ENCODE data around the gene RABGAP1L.

The RABGAP1L gene

GRCh38 chr1:174266991-174267612, 107.8 kb downstream of the RABGAP1L start:
- no peaks in the 10 kb centered on the region; the same call in 1 of the 2 replicates for H3F3A ChIP-seq (ENCODE audit: low read depth)
- H2AFZ ChIP-seq (ENCODE audit: low read length), result no peak overlapping the region
- no peak overlapping the region for H3K4me3 ChIP-seq (ENCODE audit: low read length, poor library complexity, severe bottlenecking)
- no peak overlapping the region for H3K9ac ChIP-seq (ENCODE audit: low read depth, low read length, poor library complexity, severe bottlenecking)
- no peaks in the 10 kb centered on the region for H3K36me3 ChIP-seq (ENCODE audit: insufficient read depth, low read length)
- H3K79me2 ChIP-seq (ENCODE audit: insufficient read depth, low read length), result no peaks in the 10 kb centered on the region
- H3K4me1 ChIP-seq (ENCODE audit: insufficient read depth, low read length, poor library complexity, severe bottlenecking), result no peaks in the 10 kb centered on the region
- H4K20me1 ChIP-seq (ENCODE audit: insufficient read depth, low read length, poor library complexity, severe bottlenecking), result no peaks in the 10 kb centered on the region
- H3K4me2 ChIP-seq (ENCODE audit: low read depth, low read length, poor library complexity, severe bottlenecking), result no peak overlapping the region
- TF ChIP-seq EZH2phosphoT487 (IDR thresholded peaks at IDR 0.05; ENCODE audit: borderline replicate concordance) (no peak), CTCF (conservative IDR thresholded peaks at IDR 0.05; ENCODE audit: low read length) (no peak)
- no peaks in the 10 kb centered on the region for H3K9me2 ChIP-seq (replicated peaks; ENCODE audit: low read depth, low read length)
- H3K9me3 ChIP-seq (ENCODE audit: insufficient read depth, low read depth, low read length), result no peaks in the 10 kb centered on the region
- no peaks in the 10 kb centered on the region for H3K27me3 ChIP-seq (ENCODE audit: insufficient read depth, low read length, poor library complexity, severe bottlenecking)

GRCh38 chr1:174269989-174270651, 110.8 kb downstream of the RABGAP1L start:
- Histone ChIP-seq H4K20me1 (ENCODE audit: insufficient read depth, low read length, poor library complexity, severe bottlenecking) (no peaks in the 10 kb centered on the region), H3K9me2 (replicated peaks; ENCODE audit: low read depth, low read length) (no peaks in the 10 kb centered on the region), H3K4me1 (ENCODE audit: insufficient read depth, low read length, poor library complexity, severe bottlenecking) (no peaks in the 10 kb centered on the region), H2AFZ (ENCODE audit: low read length) (no peak overlapping the region), H3K4me2 (ENCODE audit: low read depth, low read length, poor library complexity, severe bottlenecking) (no peak overlapping the region), H3F3A (ENCODE audit: low read depth) (no peaks in the 10 kb centered on the region), H3K9ac (ENCODE audit: low read depth, low read length, poor library complexity, severe bottlenecking) (no peak overlapping the region), H3K4me3 (ENCODE audit: low read length, poor library complexity, severe bottlenecking) (no peak overlapping the region), H3K79me2 (ENCODE audit: insufficient read depth, low read length) (no peaks in the 10 kb centered on the region), H3K9me3 (ENCODE audit: insufficient read depth, low read depth, low read length) (no peaks in the 10 kb centered on the region), H3K36me3 (ENCODE audit: insufficient read depth, low read length) (no peaks in the 10 kb centered on the region), H3K27me3 (ENCODE audit: insufficient read depth, low read length, poor library complexity, severe bottlenecking) (no peaks in the 10 kb centered on the region)
- no peak for TF ChIP-seq CTCF (conservative IDR thresholded peaks at IDR 0.05; ENCODE audit: low read length)
- no peak for TF ChIP-seq EZH2phosphoT487 (IDR thresholded peaks at IDR 0.05; ENCODE audit: borderline replicate concordance)

- Histone ChIP-seq H3K4me3 (ENCODE audit: low read length, poor library complexity, severe bottlenecking) (no peak overlapping the region), H3K4me2 (ENCODE audit: low read depth, low read length, poor library complexity, severe bottlenecking) (no peak overlapping the region), H4K20me1 (ENCODE audit: insufficient read depth, low read length, poor library complexity, severe bottlenecking) (no peaks in the 10 kb centered on the region), H3K4me1 (ENCODE audit: insufficient read depth, low read length, poor library complexity, severe bottlenecking) (no peaks in the 10 kb centered on the region), H3K36me3 (ENCODE audit: insufficient read depth, low read length) (peaks cover 5% of the 10 kb centered on the region; the same call in 1 of the 2 replicates), H3K9me2 (replicated peaks; ENCODE audit: low read depth, low read length) (no peaks in the 10 kb centered on the region), H3K9me3 (ENCODE audit: insufficient read depth, low read depth, low read length) (no peaks in the 10 kb centered on the region), H3K27me3 (ENCODE audit: insufficient read depth, low read length, poor library complexity, severe bottlenecking) (no peaks in the 10 kb centered on the region), H2AFZ (ENCODE audit: low read length) (no peak overlapping the region), H3K9ac (ENCODE audit: low read depth, low read length, poor library complexity, severe bottlenecking) (no peak overlapping the region), H3F3A (ENCODE audit: low read depth) (no peaks in the 10 kb centered on the region), H3K79me2 (ENCODE audit: insufficient read depth, low read length) (no peaks in the 10 kb centered on the region)
- TF ChIP-seq CTCF (conservative IDR thresholded peaks at IDR 0.05; ENCODE audit: low read length) (no peak), EZH2phosphoT487 (IDR thresholded peaks at IDR 0.05; ENCODE audit: borderline replicate concordance) (no peak)
These were observed 113.9 kb downstream of the RABGAP1L start for GRCh38 chr1:174273190-174273589.
